GM21367 (cell line): ENCODE measurements around the gene FAM180B.
"Not testable (repeated sequence)": the region's sequence is repeated elsewhere in the genome, so short reads cannot be mapped to it uniquely, and the experiment has no call there.

ENCODE experiments used
- ATAC-seq: cut with Tn5 transposase; IDR thresholded peaks from one replicate; pipeline ENCODE4 v1.9.1; 2021; ENCODE audit not compliant: unreplicated experiment

FAM180B gene

GRCh38 chr11:47593934-47594855, 7.7 kb downstream of the FAM180B start, which contains the start of gene C1QTNF4:
Gene C1QTNF4, minus strand, starts transcription at chr11:47594411. Its CDS starts 3,601 bp downstream, at chr11:47590810.
- no peak for ATAC-seq

GRCh38 chr11:47595029-47595428, 8.6 kb downstream of the FAM180B start:
- ATAC-seq, result no peak

- ATAC-seq, result no peak
Observed at GRCh38 chr11:47595967-47596366, 9.5 kb downstream of the FAM180B start.

- ATAC-seq, result no peak
Observed at GRCh38 chr11:47599902-47600301, 13.4 kb downstream of the FAM180B start.

- no peak for ATAC-seq
Observed at GRCh38 chr11:47603295-47603694, 16.8 kb downstream of the FAM180B start.

- ATAC-seq, result no peak
Observed at GRCh38 chr11:47605921-47606320, 19.4 kb downstream of the FAM180B start.

- no peak for ATAC-seq
Observed at GRCh38 chr11:47606731-47607130, 20.3 kb downstream of the FAM180B start.

GRCh38 chr11:47607380-47607779, 20.9 kb downstream of the FAM180B start:
- no peak for ATAC-seq

- ATAC-seq, result no peak
Observed at GRCh38 chr11:47609675-47610074, 23.2 kb downstream of the FAM180B start.

- peak; percentile 79 for ATAC-seq
Observed at GRCh38 chr11:47611348-47611794, 24.9 kb downstream of the FAM180B start.

GRCh38 chr11:47615249-47615648, 28.8 kb downstream of the FAM180B start:
- no peak for ATAC-seq

- no peak for ATAC-seq
Observed at GRCh38 chr11:47616726-47617416, 30.4 kb downstream of the FAM180B start.

- no peak for ATAC-seq
Observed at GRCh38 chr11:47617417-47617809, 30.9 kb downstream of the FAM180B start.

GRCh38 chr11:47620836-47621378, 34.4 kb downstream of the FAM180B start:
- ATAC-seq, result no peak

GRCh38 chr11:47626234-47626633, 39.8 kb downstream of the FAM180B start:
- ATAC-seq, result no peak

- ATAC-seq, result no peak
Observed at GRCh38 chr11:47628026-47628425, 41.5 kb downstream of the FAM180B start.

- no peak for ATAC-seq
Observed at GRCh38 chr11:47631473-47631872, 45.0 kb downstream of the FAM180B start.

GRCh38 chr11:47636331-47636730, 49.9 kb downstream of the FAM180B start:
- not testable (repeated sequence) for ATAC-seq
